Adrenal gland (tissue), 12 donors: Measurements from ENCODE around the gene INPP5A. TPM values are rescaled to one million over a fixed set of nuclear protein-coding genes. Genes with fewer than 3 reads are reported as not detected.
"Not testable (repeated sequence)": the region's sequence is repeated elsewhere in the genome, so short reads cannot be mapped to it uniquely, and the experiment has no call there.

ENCODE experiments used
- DNase-seq, 7 donors: peaks; one replicate each; pipeline ENCODE4 v3.0.0-alpha.2; 2019 to 2020
- H3K27ac ChIP-seq, 5 donors: fragments of 200-600 bp; sonication (generic) in 4 of 5; 1 replicate in 3 of 5; 2 replicates in 2 of 5; pipeline versions ENCODE4 v1.5.1 to v1.8.0; 2016 to 2020; ENCODE audit warnings: mild to moderate bottlenecking in 1 of 5
- H3K27me3 ChIP-seq: fragments of 200-600 bp; 2 replicates; pipeline ENCODE4 v1.8.0; 2021
- H3K36me3 ChIP-seq, 2 donors: fragments of 200-600 bp; replicated peaks in 1 of 2; 1 replicate in 1 of 2; 2 replicates in 1 of 2; pipeline versions ENCODE4 v1.5.1 to v1.8.0; 2018 to 2022
- H3K4me1 ChIP-seq, 2 donors: fragments of 200-600 bp; replicated peaks in 1 of 2; 1 replicate in 1 of 2; 2 replicates in 1 of 2; pipeline versions ENCODE4 v1.5.1 to v1.8.0; 2018 to 2021
- H3K4me3 ChIP-seq, 4 donors: fragments of 200-600 bp; sonication (generic) in 3 of 4; one replicate each; pipeline ENCODE4 v1.5.1; 2016 to 2018
- H3K9me3 ChIP-seq, 3 donors: fragments of 200-600 bp; sonication (generic) in 1 of 3; replicated peaks in 1 of 3; 1 replicate in 2 of 3; 2 replicates in 1 of 3; pipeline versions ENCODE4 v1.5.1 to v1.8.0; 2016 to 2021
- CTCF ChIP-seq, 6 experiments: fragments of 450-650 bp in 4 of 6; fragments of 200-600 bp in 2 of 6; sonication (generic) in 1 of 6; IDR thresholded peaks; 1 replicate in 5 of 6; 2 replicates in 1 of 6; pipeline versions ENCODE4 v1.5.1 to v1.8.0; 2016 to 2021; ENCODE audit warnings: antibody characterized with exemption in 6 of 6, mild to moderate bottlenecking in 2 of 6, moderate library complexity in 1 of 6
- POLR2A ChIP-seq, 2 donors: fragments of 450-650 bp; IDR thresholded peaks; one replicate each; pipeline ENCODE4 v1.6.1; 2017; ENCODE audit warnings: antibody characterized with exemption in 2 of 2, mild to moderate bottlenecking in 2 of 2, moderate library complexity in 1 of 2
- WGBS, 4 donors: extraction: QIAGEN DNeasy Blood & Tissue Kit in 2 of 4; methylation state at CpG; one replicate each; pipeline versions ENCODE4 v1.1.5 to v1.1.7; 2013 to 2017; 5-methylcytosine and 5-hydroxymethylcytosine counted together
- intact Hi-C, 2 donors: fragments of 100-400 bp; cut with DNase I; formaldehyde crosslinking; loops; one replicate each; pipeline versions ENCODE4 v1.14.1 to v1.15.0; 2022 to 2023
- polyA plus RNA-seq, 3 donors: library from polyadenylated mRNA; stranded (reverse); fragments of 200-250 nt in 2 of 3; fragments of 350-450 nt in 1 of 3; fragmentation: Illumina TruSeq in 1 of 3; extraction: RNeasy Lipid Tissue Mini Kit (QIAGEN cat#74804) in 1 of 3; gene quantifications; one replicate each; pipeline ENCODE4 v1.2.3, GENCODE V29; 2013 to 2014
- total RNA-seq, 9 donors: library from RNA; depleted of rRNA in 4 of 9; stranded (reverse); fragments of >200 nt in 4 of 9; fragments of 120-200 nt in 1 of 9; fragmentation: NEBNext Ultra II Directional in 1 of 9; extraction: Animal tissue kit (Norgen Biotek cat#: 25700) in 1 of 9; gene quantifications; one replicate each; pipeline versions ENCODE4 v1.1.0 to v1.2.4, GENCODE V29; 2013 to 2023
- donor health status: healthy with polysubstance abuse.
- donor health status: Bipolar disorder and iron deficiency.
- donor health status: DM: yes; HTN: yes; CAD: no.
- donor health status: DM: no; HTN: no; CAD: no.
- donor health status: DM: no; HTN: no; CAD: no.
- donor health status: DM: yes; HTN: yes; CAD: no.

Gene INPP5A
- total and polyA plus RNA-seq, 12 donors, result 13.5 to 62.9 (median 37.5) TPM

- TF ChIP-seq CTCF (IDR thresholded peaks at IDR 0.05), result no peak
- 56 to 69% (median 60%) methylated on average over 19 to 57 of the region's 57 CpGs for WGBS, 4 donors
- no peaks in the 10 kb centered on the region for H3K36me3 ChIP-seq
- no peak overlapping the region for H3K27ac ChIP-seq
- peaks cover 9% of the 10 kb centered on the region for H3K27me3 ChIP-seq
- no peak for DNase-seq
- intact Hi-C loops, result no loop called here
- no peaks in the 10 kb centered on the region for H3K4me1 ChIP-seq
- H3K4me3 ChIP-seq, result no peak overlapping the region
- no peaks in the 10 kb centered on the region for H3K9me3 ChIP-seq
Measured at GRCh38 chr10:132793871-132794849, 256.6 kb downstream of the INPP5A start.

- TF ChIP-seq CTCF (IDR thresholded peaks at IDR 0.05), result no peak
- no peak for TF ChIP-seq POLR2A (IDR thresholded peaks at IDR 0.05)
- Histone ChIP-seq H3K27me3 (peaks cover 6% of the 10 kb centered on the region), H3K4me3 (no peak overlapping the region), H3K36me3 (no peaks in the 10 kb centered on the region), H3K27ac (no peak overlapping the region), H3K9me3 (no peaks in the 10 kb centered on the region), H3K4me1 (no peaks in the 10 kb centered on the region)
- no peak for DNase-seq
- intact Hi-C loops, result no loop called here
- 82 to 85% (median 84%) methylated on average over 11 to 21 of the region's 21 CpGs for WGBS, 4 donors
Measured at GRCh38 chr10:132796846-132797245, 259.3 kb downstream of the INPP5A start.

- H3K27ac ChIP-seq, result not testable (repeated sequence)
Measured at GRCh38 chr10:132797986-132798385, 260.4 kb downstream of the INPP5A start.

GRCh38 chr10:132798403-132798802, 260.8 kb downstream of the INPP5A start:
- 83 to 90% (median 87%) methylated on average over 16 to 21 of the region's 21 CpGs for WGBS, 4 donors
- peaks cover 6% of the 10 kb centered on the region for H3K27me3 ChIP-seq
- H3K27ac ChIP-seq, result no peak overlapping the region
- no peak for TF ChIP-seq POLR2A (IDR thresholded peaks at IDR 0.05)
- no peak for TF ChIP-seq CTCF (IDR thresholded peaks at IDR 0.05)
- H3K4me3 ChIP-seq, result no peak overlapping the region
- no peaks in the 10 kb centered on the region for H3K4me1 ChIP-seq
- H3K36me3 ChIP-seq, result no peaks in the 10 kb centered on the region
- H3K9me3 ChIP-seq, result no peaks in the 10 kb centered on the region
- no peak for DNase-seq
- intact Hi-C loops, result no loop called here

More at GRCh38 chr10:132797986-132798385, 260.4 kb downstream of the INPP5A start:
- H3K4me3 ChIP-seq, H3K27me3 ChIP-seq, H3K4me1 ChIP-seq, DNase-seq, H3K9me3 ChIP-seq, H3K36me3 ChIP-seq, intact Hi-C loops: not testable (repeated sequence)
- 87 to 93% (median 91%) methylated on average over 20 to 28 of the region's 32 CpGs for WGBS, 4 donors
